ENCODE results near the gene CDKAL1.

CDKAL1 gene

DNA sequence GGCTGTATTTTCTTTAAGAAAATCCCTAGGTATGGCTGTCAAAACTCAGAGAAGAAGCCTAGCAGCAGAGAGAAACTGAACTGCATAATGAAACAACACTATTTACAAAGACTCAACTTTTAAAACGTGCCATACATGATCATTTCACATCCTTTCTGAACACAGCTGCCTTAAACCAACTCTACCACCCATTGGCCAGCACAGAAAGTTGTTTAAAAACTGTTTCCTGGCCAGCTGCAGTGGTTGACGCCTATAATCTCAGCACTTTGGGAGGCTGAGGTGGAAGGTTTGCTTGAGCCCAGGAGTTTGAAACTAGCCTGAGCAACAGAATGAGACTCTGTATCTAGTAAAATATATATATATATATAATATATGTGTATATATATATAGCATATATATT is 722.9 kb downstream of the CDKAL1 start:
- DNase-seq (ENCODE audit: low read depth): no peak

DNA sequence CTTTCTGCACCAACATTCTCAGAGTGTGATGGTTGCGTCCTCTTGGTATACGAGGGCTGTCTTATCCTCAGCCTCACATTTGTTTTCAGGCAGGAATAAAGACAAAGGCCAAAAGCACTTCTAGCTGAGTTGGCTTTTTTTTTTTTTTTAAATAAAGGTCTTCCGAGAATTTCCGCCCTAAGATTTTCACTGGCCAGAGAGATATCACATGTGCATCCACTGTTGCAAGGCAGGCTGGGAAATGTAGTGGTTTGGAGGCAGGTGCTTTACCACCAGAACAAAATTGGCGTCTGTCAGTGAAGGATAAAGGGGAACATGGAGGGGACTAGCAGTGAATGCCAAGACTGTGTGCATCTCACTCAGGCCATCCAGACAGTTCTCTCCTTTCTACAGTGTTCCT is 724.4 kb downstream of the CDKAL1 start:
- no peak for DNase-seq (ENCODE audit: low read depth)

GRCh38 chr6:21259660-21260059 is 725.4 kb downstream of the CDKAL1 start:
- DNase-seq (ENCODE audit: low read depth): no peak

DNA sequence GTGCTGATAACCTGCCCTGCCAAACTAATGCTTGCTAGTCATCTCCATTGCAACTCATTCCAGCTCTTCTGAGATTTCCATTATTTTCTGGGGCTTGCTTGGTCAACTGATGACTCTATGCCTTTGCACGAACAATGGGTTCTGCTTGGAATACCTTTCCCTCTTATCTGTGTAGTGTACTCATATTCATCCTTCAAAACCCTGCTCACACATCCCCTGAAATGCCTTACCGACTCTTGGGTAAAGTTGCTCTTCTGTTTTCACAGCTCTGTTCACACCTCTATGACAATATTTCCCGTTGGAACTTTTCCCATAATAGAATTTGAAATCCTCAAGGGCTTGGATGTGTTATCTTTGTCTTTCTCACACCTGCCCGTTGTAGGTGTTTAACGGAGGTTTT is 728.2 kb downstream of the CDKAL1 start:
- no peak for DNase-seq (ENCODE audit: low read depth)

DNA sequence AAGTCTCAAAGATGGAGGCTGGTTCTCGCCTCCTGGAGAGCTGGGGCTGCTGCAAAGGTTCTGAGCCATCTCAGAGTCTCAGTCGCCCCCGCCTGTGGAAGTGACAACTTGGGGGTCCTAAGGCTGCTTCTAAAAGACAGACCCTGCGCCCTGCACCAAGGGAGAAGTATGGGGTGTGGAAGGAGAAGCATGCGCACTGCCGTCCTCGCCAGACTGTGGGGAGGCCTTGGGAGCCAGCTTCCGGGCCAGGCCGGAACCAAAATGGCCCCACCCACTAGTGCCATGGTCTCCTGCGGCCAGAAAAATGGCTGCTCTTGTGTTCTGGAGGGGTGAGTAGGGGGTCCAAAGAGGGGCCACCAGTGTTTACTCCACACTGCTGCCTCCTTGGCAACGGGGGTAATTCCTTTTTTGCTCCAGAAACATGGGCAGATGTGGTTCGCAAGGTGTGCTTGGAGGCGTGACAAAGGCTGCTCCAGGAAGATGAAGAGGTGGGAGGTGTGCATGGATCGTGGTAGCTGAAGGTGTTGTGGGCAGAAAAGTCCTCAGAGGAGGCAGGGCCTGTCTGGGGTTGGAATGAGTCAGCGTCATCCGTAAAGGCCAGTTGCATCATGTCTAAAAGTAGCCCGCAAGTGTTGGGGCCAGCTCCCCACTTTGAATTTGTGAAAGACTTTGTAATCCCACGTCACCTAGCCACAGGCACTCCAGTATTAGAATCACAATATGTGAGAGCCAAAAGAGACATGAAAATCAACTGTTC is 729.5 kb downstream of the CDKAL1 start:
- DNase-seq (ENCODE audit: low read depth): no peak

- no peak for DNase-seq (ENCODE audit: low read depth)
These were observed 730.2 kb downstream of the CDKAL1 start for GRCh38 chr6:21264288-21265033.

- DNase-seq (ENCODE audit: low read depth): no peak
These were observed 730.9 kb downstream of the CDKAL1 start for GRCh38 chr6:21265034-21265729.

DNA sequence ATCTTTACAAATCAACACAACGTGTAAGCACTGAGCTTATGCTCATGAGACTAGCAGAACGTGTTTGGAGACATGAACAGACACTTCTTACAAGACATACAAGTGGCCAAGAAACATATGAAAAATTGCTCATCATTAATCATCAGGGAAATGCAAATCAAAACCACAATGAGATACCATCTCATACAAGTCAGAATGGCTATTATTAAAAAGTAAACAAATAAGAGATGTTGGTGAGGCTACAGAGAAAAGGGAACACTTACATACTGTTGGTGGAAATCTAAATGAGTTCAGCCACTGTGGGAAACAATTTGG is 731.4 kb downstream of the CDKAL1 start:
- no peak for DNase-seq (ENCODE audit: low read depth)

DNA sequence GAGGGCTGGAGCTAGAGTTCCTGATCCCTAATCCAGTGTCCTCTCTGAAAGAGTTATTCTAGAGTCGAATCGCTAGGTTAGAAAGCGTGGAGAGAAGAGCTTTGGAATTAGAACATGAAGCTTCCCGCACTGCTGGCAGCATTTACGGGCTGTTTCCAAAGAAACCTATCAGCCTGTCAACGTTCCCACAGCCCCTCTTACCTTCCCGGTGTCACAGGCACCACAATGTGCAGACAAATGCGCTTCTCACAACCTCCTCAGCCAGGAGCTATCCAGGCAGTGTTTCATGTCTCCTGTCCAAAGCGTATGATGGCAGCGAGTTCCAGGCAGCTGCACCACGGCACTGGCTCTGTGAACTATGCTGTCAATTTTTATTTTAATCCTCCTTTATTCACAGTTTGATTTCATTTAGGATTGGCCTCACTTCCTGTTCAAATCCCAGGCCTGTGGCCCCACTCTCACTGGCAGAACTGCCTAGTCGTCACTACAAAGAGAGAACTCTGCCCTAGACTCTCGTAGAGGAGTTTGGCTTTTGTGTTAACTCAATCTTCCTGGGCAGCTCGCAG is 736.5 kb downstream of the CDKAL1 start:
- no peak for DNase-seq (ENCODE audit: low read depth)

- no peak for DNase-seq (ENCODE audit: low read depth)
These were observed 737.3 kb downstream of the CDKAL1 start for GRCh38 chr6:21271428-21272155.

- no peak for DNase-seq (ENCODE audit: low read depth)
These were observed 739.2 kb downstream of the CDKAL1 start for GRCh38 chr6:21273451-21273850.

GRCh38 chr6:21274851-21275250 is 740.6 kb downstream of the CDKAL1 start:
- no peak for DNase-seq (ENCODE audit: low read depth)

DNA sequence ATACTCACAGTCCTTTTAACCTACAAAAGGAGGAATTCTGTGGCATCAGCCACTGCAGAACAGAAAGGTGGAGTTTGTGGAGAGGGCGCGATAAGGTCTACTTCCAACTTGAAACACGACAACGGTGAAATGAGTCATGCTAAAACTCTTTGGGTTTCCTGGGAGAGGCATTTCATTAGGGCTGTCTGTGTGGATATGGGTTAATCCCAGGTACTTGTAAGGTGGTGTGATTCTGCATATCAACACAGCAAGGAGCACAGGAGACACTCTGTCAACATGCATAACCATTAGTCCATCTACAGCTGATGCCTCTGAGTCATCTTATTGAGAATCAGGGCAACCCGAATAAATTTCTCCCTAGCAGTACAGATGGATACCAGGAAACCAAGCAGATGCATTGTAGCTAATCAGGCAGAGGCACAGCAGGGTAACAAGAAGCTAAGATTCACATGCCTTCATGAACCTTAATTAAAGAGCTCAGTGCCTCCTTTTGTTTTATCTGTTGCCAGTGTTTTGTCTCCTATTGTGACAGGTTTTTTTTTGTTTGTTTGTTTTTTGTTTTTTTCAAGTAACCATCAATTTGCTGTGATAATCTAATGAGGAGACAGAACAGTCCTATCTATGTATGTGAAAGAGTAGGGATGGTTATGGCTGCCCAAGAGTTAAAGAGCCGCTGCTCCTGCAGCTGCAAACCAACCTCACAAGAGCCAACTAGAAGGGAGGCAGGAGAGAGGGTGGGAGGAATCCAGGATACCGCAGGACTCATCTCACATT is 743.5 kb downstream of the CDKAL1 start:
- DNase-seq (ENCODE audit: low read depth): no peak

DNA sequence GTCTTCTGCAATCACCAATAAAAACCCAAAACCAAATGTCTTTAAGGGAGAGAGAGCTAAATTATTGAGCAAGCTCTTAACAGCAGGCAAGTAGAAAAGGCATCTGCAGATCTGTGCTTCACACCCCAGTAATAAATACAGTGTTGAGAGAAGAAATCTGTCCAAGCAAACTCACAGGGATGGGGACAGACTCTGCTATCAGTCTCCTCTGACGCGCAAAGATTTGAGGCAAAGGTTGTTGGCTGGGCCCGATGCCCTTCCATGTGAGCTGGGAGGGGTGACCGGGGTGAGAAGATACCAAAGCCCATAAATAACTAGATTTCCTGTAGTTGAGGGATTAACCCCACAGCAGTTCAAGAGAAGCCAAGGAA is 744.1 kb downstream of the CDKAL1 start:
- DNase-seq (ENCODE audit: low read depth): no peak

- DNase-seq (ENCODE audit: low read depth): no peak
These were observed 745.4 kb downstream of the CDKAL1 start for GRCh38 chr6:21279619-21280018.

DNA sequence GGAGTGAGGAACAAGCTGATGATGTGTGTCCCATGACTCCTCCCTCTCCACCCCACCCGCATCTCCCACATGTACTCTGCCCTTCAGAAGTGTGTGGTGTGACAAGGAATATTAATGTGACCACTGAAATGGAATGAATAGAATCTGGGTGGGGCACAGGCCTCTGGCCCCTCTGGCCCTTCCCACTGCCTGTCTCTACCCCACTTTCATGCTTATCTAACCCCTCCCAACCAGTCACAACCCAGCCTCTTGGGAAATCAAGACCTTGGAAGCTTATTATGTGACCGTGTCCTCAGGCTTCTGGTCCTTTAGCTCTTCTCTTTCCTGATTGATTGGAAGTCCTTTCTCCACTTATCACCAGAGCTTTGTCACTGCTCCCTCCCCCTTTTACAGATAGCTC is 747.1 kb downstream of the CDKAL1 start:
- no peak for DNase-seq (ENCODE audit: low read depth)

Data from HS-5 (cell line).